SK-N-SH treated with all-trans-retinoic acid at 6 μM for 48 hours (cell line): ENCODE results near the gene BLID.

Experiments
- ATAC-seq: fragments of 200-7000 bp; cut with Tn5 transposase; 3 replicates; pipeline ENCODE4 v1.9.1; 2020; ENCODE audit warnings: mild to moderate bottlenecking, moderate library complexity
- ARNTL ChIP-seq: fragments of 450-650 bp; formaldehyde crosslinking; IDR thresholded peaks from 2 replicates; pipeline ENCODE4 v1.5.0; 2020; ENCODE audit warnings: low read depth, mild to moderate bottlenecking, moderate library complexity, borderline replicate concordance
- BACH2 ChIP-seq: fragments of 250-450 bp; sonication (Bioruptor Pico); IDR thresholded peaks from 2 replicates; pipeline ENCODE4 v1.9.0; 2021; ENCODE audit warnings: mild to moderate bottlenecking, borderline replicate concordance
- CSDC2 ChIP-seq: fragments of 250-450 bp; sonication (Bioruptor Pico); IDR thresholded peaks from 2 replicates; pipeline ENCODE4 v1.5.0; 2020; ENCODE audit warnings: mild to moderate bottlenecking, moderate library complexity
- GLIS3 ChIP-seq: fragments of 250-450 bp; sonication (Bioruptor Pico); IDR thresholded peaks from 2 replicates; pipeline ENCODE4 v1.5.0; 2020; ENCODE audit warnings: mild to moderate bottlenecking, moderate library complexity
- ISL1 ChIP-seq: fragments of 250-450 bp; sonication (Bioruptor Pico); IDR thresholded peaks from 2 replicates; pipeline ENCODE4 v2.1.2; 2022; ENCODE audit warnings: mild to moderate bottlenecking, moderate library complexity
- OSR1 ChIP-seq: fragments of 250-450 bp; sonication (Bioruptor Pico); IDR thresholded peaks from 2 replicates; pipeline ENCODE4 v1.8.0; 2022; ENCODE audit warnings: moderate library complexity, mild to moderate bottlenecking, inconsistent platforms
- PPARA ChIP-seq: fragments of 250-450 bp; sonication (Bioruptor Pico); IDR thresholded peaks from 2 replicates; pipeline ENCODE4 v1.5.0; 2020; ENCODE audit warnings: mild to moderate bottlenecking, borderline replicate concordance
- RARB ChIP-seq: fragments of 250-450 bp; sonication (Bioruptor Pico); IDR thresholded peaks from 2 replicates; pipeline ENCODE4 v1.8.0; 2021; ENCODE audit warnings: mild to moderate bottlenecking, moderate library complexity
- SNAI2 ChIP-seq: fragments of 250-450 bp; sonication (Bioruptor Pico); IDR thresholded peaks from 2 replicates; pipeline ENCODE4 v1.5.0; 2020; ENCODE audit warnings: mild to moderate bottlenecking, moderate library complexity
- TCF4 ChIP-seq: fragments of 250-450 bp; sonication (Bioruptor Pico); IDR thresholded peaks from 2 replicates; pipeline ENCODE4 v1.8.0; 2021; ENCODE audit warnings: mild to moderate bottlenecking, moderate library complexity, borderline replicate concordance
- TOX ChIP-seq: fragments of 250-450 bp; sonication (Bioruptor Pico); IDR thresholded peaks from 2 replicates; pipeline ENCODE4 v1.8.0; 2021; ENCODE audit warnings: mild to moderate bottlenecking, moderate library complexity, borderline replicate concordance
- ZC3H10 ChIP-seq: fragments of 250-450 bp; sonication (Bioruptor Pico); IDR thresholded peaks from 2 replicates; pipeline ENCODE4 v1.5.1; 2021; ENCODE audit warnings: mild to moderate bottlenecking, moderate library complexity
- ZFP3 ChIP-seq: fragments of 250-450 bp; sonication (Bioruptor Pico); IDR thresholded peaks from 2 replicates; pipeline ENCODE4 v1.5.0; 2020; ENCODE audit warnings: mild to moderate bottlenecking, moderate library complexity
- ZFP30 ChIP-seq: fragments of 450-650 bp; formaldehyde crosslinking; IDR thresholded peaks from 2 replicates; pipeline ENCODE4 v1.5.0; 2022; ENCODE audit warnings: mild to moderate bottlenecking, moderate library complexity
- ZNF565 ChIP-seq: fragments of 450-650 bp; formaldehyde crosslinking; conservative IDR thresholded peaks from 2 replicates; pipeline ENCODE4 v1.5.0; 2020; ENCODE audit warnings: low read depth, mild to moderate bottlenecking, moderate library complexity
- ZNF70 ChIP-seq: fragments of 450-650 bp; formaldehyde crosslinking; IDR thresholded peaks from 2 replicates; pipeline ENCODE4 v1.5.0; 2020; ENCODE audit warnings: mild to moderate bottlenecking, moderate library complexity
- TF ChIP-seq, protein P1 (sequence below): fragments of 250-450 bp; sonication (Bioruptor Pico); IDR thresholded peaks from 2 replicates; pipeline ENCODE4 v1.5.0; 2020; ENCODE audit warnings: mild to moderate bottlenecking, moderate library complexity
- TF ChIP-seq, protein P2 (sequence below): fragments of 250-450 bp; sonication (Bioruptor Pico); IDR thresholded peaks from 2 replicates; pipeline ENCODE4 v1.5.1; 2021; ENCODE audit warnings: mild to moderate bottlenecking, moderate library complexity
- TF ChIP-seq, protein P3 (sequence below): fragments of 250-450 bp; sonication (Bioruptor Pico); IDR thresholded peaks from 2 replicates; pipeline ENCODE4 v1.8.0; 2021; ENCODE audit warnings: low read depth, mild to moderate bottlenecking, moderate library complexity, borderline replicate concordance
- TF ChIP-seq, protein P4 (sequence below): fragments of 250-450 bp; sonication (Bioruptor Pico); IDR thresholded peaks from 2 replicates; pipeline ENCODE4 v1.8.0; 2020; ENCODE audit warnings: mild to moderate bottlenecking, moderate library complexity, borderline replicate concordance

BLID gene

DNA sequence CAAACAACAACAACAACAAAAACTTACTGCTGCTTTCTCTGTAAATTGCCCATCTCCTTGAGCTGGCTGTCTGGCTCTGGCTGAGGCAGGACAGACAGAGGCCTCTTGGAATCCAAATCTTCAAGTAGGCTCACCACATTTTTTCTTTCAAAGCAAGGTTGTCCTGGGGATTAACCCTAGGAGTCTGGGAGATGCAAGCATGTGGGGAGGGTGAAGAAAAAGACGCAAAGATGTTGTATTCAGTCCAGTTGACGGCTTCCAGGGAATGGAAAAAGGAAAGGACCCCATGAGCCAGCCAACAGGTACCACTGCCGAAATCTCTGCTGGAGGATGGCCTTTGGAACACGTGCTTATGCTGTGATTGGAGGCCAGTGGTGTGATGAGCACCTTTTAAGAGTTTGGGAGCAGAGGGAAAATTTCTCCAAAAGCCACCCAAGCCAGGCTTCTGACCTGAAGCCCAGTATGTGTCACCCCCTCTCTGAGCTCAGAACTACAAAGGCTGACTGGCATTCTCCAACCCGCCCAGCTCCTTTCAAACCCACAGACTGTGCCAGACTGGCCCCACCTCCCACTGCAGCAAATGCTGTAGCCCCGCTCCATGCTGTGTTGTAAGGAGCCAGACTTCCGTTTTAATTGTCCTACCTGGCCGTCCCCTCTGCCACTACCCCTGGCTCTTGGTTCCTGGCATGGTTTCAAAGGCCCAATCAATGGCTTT, 10.8 kb downstream of the BLID start:
- peak; percentile 8; the same call in 1 of the 3 replicates for ATAC-seq
- no peak for TF ChIP-seq ZC3H10 (CRISPR knock-in tag)
- TF ChIP-seq ZFP3 (CRISPR knock-in tag), result no peak
- no peak for TF ChIP-seq ZNF70 (CRISPR knock-in tag)
- no peak for TF ChIP-seq ARNTL (CRISPR knock-in tag)
- no peak for TF ChIP-seq BACH2 (CRISPR knock-in tag)
- no peak for TF ChIP-seq ISL1 (CRISPR knock-in tag)
- no peak for TF ChIP-seq TCF4 (CRISPR knock-in tag)
- TF ChIP-seq, protein P1, sequence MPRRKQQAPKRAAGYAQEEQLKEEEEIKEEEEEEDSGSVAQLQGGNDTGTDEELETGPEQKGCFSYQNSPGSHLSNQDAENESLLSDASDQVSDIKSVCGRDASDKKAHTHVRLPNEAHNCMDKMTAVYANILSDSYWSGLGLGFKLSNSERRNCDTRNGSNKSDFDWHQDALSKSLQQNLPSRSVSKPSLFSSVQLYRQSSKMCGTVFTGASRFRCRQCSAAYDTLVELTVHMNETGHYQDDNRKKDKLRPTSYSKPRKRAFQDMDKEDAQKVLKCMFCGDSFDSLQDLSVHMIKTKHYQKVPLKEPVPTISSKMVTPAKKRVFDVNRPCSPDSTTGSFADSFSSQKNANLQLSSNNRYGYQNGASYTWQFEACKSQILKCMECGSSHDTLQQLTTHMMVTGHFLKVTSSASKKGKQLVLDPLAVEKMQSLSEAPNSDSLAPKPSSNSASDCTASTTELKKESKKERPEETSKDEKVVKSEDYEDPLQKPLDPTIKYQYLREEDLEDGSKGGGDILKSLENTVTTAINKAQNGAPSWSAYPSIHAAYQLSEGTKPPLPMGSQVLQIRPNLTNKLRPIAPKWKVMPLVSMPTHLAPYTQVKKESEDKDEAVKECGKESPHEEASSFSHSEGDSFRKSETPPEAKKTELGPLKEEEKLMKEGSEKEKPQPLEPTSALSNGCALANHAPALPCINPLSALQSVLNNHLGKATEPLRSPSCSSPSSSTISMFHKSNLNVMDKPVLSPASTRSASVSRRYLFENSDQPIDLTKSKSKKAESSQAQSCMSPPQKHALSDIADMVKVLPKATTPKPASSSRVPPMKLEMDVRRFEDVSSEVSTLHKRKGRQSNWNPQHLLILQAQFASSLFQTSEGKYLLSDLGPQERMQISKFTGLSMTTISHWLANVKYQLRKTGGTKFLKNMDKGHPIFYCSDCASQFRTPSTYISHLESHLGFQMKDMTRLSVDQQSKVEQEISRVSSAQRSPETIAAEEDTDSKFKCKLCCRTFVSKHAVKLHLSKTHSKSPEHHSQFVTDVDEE, result no peak
- no peak for TF ChIP-seq RARB
- no peak for TF ChIP-seq ZFP30 (CRISPR knock-in tag)
- no peak for TF ChIP-seq CSDC2 (CRISPR knock-in tag)
- TF ChIP-seq OSR1 (CRISPR knock-in tag), result no peak
- TF ChIP-seq, protein P2, sequence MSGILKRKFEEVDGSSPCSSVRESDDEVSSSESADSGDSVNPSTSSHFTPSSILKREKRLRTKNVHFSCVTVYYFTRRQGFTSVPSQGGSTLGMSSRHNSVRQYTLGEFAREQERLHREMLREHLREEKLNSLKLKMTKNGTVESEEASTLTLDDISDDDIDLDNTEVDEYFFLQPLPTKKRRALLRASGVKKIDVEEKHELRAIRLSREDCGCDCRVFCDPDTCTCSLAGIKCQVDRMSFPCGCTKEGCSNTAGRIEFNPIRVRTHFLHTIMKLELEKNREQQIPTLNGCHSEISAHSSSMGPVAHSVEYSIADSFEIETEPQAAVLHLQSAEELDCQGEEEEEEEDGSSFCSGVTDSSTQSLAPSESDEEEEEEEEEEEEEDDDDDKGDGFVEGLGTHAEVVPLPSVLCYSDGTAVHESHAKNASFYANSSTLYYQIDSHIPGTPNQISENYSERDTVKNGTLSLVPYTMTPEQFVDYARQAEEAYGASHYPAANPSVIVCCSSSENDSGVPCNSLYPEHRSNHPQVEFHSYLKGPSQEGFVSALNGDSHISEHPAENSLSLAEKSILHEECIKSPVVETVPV (CRISPR knock-in tag), result no peak
- TF ChIP-seq, protein P3, sequence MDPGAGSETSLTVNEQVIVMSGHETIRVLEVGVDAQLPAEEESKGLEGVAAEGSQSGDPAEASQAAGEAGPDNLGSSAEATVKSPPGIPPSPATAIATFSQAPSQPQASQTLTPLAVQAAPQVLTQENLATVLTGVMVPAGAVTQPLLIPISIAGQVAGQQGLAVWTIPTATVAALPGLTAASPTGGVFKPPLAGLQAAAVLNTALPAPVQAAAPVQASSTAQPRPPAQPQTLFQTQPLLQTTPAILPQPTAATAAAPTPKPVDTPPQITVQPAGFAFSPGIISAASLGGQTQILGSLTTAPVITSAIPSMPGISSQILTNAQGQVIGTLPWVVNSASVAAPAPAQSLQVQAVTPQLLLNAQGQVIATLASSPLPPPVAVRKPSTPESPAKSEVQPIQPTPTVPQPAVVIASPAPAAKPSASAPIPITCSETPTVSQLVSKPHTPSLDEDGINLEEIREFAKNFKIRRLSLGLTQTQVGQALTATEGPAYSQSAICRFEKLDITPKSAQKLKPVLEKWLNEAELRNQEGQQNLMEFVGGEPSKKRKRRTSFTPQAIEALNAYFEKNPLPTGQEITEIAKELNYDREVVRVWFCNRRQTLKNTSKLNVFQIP, result no peak
- TF ChIP-seq, all 23 proteins: peak for 0

DNA sequence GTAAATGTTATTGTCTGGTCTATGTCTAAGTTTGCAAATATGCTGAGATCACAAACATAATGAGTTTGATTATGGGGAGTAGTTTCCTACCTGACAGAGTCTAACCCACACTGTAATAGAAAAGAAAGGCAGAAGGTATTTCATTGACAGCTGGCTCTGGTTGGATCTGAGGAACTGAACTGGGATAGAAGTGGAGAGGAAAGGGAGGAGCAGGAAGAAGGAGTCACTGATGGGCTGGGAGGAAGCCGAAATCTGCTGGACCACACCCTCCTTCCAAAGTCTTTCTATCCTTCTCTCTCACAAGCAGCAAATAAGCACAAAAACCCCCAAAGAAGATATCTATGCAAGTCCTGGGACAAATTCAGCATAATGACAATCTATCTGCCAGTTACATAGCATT, 11.7 kb downstream of the BLID start:
- ATAC-seq, result no peak
- TF ChIP-seq ARNTL (CRISPR knock-in tag), result no peak
- no peak for TF ChIP-seq ZNF565 (CRISPR knock-in tag)
- TF ChIP-seq, protein P2 (CRISPR knock-in tag), result no peak
- TF ChIP-seq, protein P4, sequence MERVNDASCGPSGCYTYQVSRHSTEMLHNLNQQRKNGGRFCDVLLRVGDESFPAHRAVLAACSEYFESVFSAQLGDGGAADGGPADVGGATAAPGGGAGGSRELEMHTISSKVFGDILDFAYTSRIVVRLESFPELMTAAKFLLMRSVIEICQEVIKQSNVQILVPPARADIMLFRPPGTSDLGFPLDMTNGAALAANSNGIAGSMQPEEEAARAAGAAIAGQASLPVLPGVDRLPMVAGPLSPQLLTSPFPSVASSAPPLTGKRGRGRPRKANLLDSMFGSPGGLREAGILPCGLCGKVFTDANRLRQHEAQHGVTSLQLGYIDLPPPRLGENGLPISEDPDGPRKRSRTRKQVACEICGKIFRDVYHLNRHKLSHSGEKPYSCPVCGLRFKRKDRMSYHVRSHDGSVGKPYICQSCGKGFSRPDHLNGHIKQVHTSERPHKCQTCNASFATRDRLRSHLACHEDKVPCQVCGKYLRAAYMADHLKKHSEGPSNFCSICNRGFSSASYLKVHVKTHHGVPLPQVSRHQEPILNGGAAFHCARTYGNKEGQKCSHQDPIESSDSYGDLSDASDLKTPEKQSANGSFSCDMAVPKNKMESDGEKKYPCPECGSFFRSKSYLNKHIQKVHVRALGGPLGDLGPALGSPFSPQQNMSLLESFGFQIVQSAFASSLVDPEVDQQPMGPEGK (CRISPR knock-in tag), result no peak
- TF ChIP-seq OSR1 (CRISPR knock-in tag), result no peak
- no peak for TF ChIP-seq CSDC2 (CRISPR knock-in tag)
- no peak for TF ChIP-seq TCF4 (CRISPR knock-in tag)
- no peak for TF ChIP-seq ISL1 (CRISPR knock-in tag)
- TF ChIP-seq GLIS3 (CRISPR knock-in tag), result no peak
- no peak for TF ChIP-seq TOX
- TF ChIP-seq, protein P3, result no peak
- TF ChIP-seq ZFP3 (CRISPR knock-in tag), result no peak
- no peak for TF ChIP-seq SNAI2 (CRISPR knock-in tag)
- no peak for TF ChIP-seq PPARA
